ENCODE measurements around the gene PRKG1. TPM values are rescaled to one million over a fixed set of nuclear protein-coding genes. Genes with fewer than 3 reads are reported as not detected.
"Not testable (repeated sequence)": the region's sequence is repeated elsewhere in the genome, so short reads cannot be mapped to it uniquely, and the experiment has no call there.

The PRKG1 gene
- total and polyA plus RNA-seq, 2 of the 8 experiments (the other 6 are each of a cell fraction or from before 2014, with no cell fraction given), result 4.2 to 15.2 TPM

DNA sequence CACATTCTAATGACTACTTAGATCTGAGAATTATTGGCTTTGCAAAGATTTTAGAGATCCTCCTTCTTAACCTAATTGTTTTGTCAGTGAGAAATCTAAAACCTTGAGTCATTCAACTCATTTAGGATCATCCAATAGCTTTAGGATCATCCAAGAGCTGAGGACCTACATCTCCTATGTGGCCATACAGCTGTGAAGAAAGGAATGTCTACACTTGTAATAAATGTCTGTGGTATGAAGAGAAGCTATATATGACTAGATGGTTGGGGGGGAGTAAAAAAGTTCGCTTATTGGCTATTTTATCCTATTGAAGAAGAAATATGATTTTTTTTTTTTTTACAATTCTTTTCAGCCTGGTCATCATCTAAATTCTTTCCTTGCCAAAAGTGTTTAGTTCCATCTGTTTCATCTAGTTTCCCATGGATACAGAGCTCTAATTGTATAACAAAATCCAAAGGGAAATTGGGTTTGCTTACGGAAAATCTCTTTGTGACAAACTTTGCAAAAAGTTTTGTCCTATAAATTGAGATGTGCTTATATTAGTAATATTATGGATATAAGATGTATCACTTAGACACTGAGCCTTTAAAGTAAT is 196.7 kb downstream of the PRKG1 start (continued):
- no peak for TF ChIP-seq GABPA (IDR thresholded peaks at IDR 0.05; ENCODE audit: borderline replicate concordance, insufficient read depth, low read length)
- no peak for TF ChIP-seq SAP30 (IDR thresholded peaks at IDR 0.05; ENCODE audit: insufficient read depth, insufficient replicate concordance, low read length)
- no peak for TF ChIP-seq RAD21 (IDR thresholded peaks at IDR 0.05 in 1 of 2, conservative IDR thresholded peaks at IDR 0.05 in 1 of 2; ENCODE audit: low read depth in 2 of 2, low read length in 2 of 2)
- no peak for TF ChIP-seq POLR2A (IDR thresholded peaks at IDR 0.05; ENCODE audit: control extremely low read depth in 1 of 2, low read depth in 2 of 2, low read length in 2 of 2)

- H3K27me3 ChIP-seq (replicated peaks in 1 of 4; ENCODE audit: control insufficient read depth in 3 of 4, extremely low read depth in 1 of 4, insufficient read depth in 3 of 4, low read length in 3 of 4); H3K9me3 ChIP-seq (ENCODE audit: insufficient read depth in 2 of 2, low read depth in 1 of 2, low read length in 1 of 2); H2BK20ac ChIP-seq (ENCODE audit: low read length); H3K4me1 ChIP-seq (replicated peaks in 1 of 4; ENCODE audit: control insufficient read depth in 3 of 4, insufficient read depth in 4 of 4, low read length in 3 of 4); H3K4me3 ChIP-seq (ENCODE audit: extremely low read depth in 1 of 4, insufficient read depth in 2 of 4, low read depth in 3 of 4, low read length in 4 of 4); H2AFZ ChIP-seq (ENCODE audit: low read length); H2BK120ac ChIP-seq (replicated peaks; ENCODE audit: low read depth, low read length); H4K91ac ChIP-seq (replicated peaks; ENCODE audit: insufficient read length, low read length); H3K79me1 ChIP-seq (ENCODE audit: low read depth, low read length); H4K5ac ChIP-seq (ENCODE audit: insufficient read length, low read depth, low read length); H2BK5ac ChIP-seq (ENCODE audit: low read depth, low read length); CTCF ChIA-PET (ENCODE audit: partially characterized antibody); FAIRE-seq; H3K23me2 ChIP-seq (ENCODE audit: low read depth, low read length); DNase-seq (ENCODE audit: low read depth in 1 of 2, low spot score in 2 of 2); H3K4ac ChIP-seq (replicated peaks; ENCODE audit: insufficient read length, low read depth, low read length); H3K27ac ChIP-seq (ENCODE audit: low read depth, low read length); H3K56ac ChIP-seq (replicated peaks; ENCODE audit: insufficient read length, low read depth, low read length); H2BK12ac ChIP-seq (ENCODE audit: low read depth, low read length); H3K18ac ChIP-seq (ENCODE audit: extremely low read depth, low read length); H4K8ac ChIP-seq (ENCODE audit: extremely low read depth, insufficient read depth, low read length); H3K9ac ChIP-seq (replicated peaks in 1 of 4; ENCODE audit: extremely low read depth in 1 of 4, low read depth in 3 of 4, low read length in 3 of 4); POLR2A ChIA-PET (ENCODE audit: partially characterized antibody); H3K14ac ChIP-seq (ENCODE audit: insufficient read length); H3K4me2 ChIP-seq (ENCODE audit: insufficient read depth in 1 of 2, low read depth in 2 of 2, low read length in 2 of 2); H3K23ac ChIP-seq (ENCODE audit: insufficient read length); H2AK5ac ChIP-seq (ENCODE audit: low read depth, low read length); H3K79me2 ChIP-seq (ENCODE audit: control insufficient read depth in 1 of 2, insufficient read depth in 2 of 2, low read length in 2 of 2); H2BK15ac ChIP-seq (ENCODE audit: low read length); H4K20me1 ChIP-seq (replicated peaks in 1 of 2; ENCODE audit: control insufficient read depth in 1 of 2, insufficient read depth in 2 of 2, low read length in 2 of 2); H3K36me3 ChIP-seq (ENCODE audit: control insufficient read depth in 2 of 4, insufficient read depth in 4 of 4, low read length in 3 of 4): not testable (repeated sequence)
- 95% methylated on average over 2 of the region's 2 CpGs; no CpG with 5 or more reads in 1 of the 2 experiments for WGBS, 2 experiments (ENCODE audit: extremely low coverage in 1 of 2, insufficient coverage in 1 of 2, insufficient read length in 1 of 2, insufficient replicate concordance in 2 of 2, low coverage in 1 of 2, low lambda C conversion rate in 2 of 2, missing lambda C conversion rate in 1 of 2)
Observed at GRCh38 chr10:51272099-51272498, 197.8 kb downstream of the PRKG1 start.

All from H1 (cell line).